ENCODE data around the gene ABCD3. TPM values are rescaled to one million over a fixed set of nuclear protein-coding genes. Genes with fewer than 3 reads are reported as not detected.
A peak's percentile ranks its signal among the peaks of the same experiment; 100 is the strongest.
"Not testable (repeated sequence)": the region's sequence is repeated elsewhere in the genome, so short reads cannot be mapped to it uniquely, and the experiment has no call there.

ABCD3 gene
- total and polyA plus RNA-seq, 8 donors: 42.7 to 66.1 (median 49.3) TPM

DNA sequence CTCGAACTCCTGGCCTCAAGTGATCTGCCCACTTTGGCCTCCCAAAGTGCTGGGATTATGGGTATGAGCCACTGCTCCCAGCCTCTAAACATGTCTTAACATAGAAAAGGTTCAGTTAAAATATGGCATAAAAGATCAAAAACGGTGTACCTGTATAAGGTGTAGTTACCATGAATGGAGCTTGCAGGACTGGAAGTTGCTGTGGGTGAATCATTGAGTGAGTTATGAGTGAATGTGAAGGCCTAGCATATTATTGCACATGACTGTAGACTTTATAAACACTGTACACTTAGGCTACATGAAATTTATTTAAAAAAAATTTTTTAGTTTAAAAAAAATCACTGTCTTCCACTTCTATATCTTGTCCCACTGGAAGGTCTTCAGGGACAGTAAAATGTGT lies 15.7 kb downstream of the ABCD3 start:
- TF ChIP-seq, protein P1, sequence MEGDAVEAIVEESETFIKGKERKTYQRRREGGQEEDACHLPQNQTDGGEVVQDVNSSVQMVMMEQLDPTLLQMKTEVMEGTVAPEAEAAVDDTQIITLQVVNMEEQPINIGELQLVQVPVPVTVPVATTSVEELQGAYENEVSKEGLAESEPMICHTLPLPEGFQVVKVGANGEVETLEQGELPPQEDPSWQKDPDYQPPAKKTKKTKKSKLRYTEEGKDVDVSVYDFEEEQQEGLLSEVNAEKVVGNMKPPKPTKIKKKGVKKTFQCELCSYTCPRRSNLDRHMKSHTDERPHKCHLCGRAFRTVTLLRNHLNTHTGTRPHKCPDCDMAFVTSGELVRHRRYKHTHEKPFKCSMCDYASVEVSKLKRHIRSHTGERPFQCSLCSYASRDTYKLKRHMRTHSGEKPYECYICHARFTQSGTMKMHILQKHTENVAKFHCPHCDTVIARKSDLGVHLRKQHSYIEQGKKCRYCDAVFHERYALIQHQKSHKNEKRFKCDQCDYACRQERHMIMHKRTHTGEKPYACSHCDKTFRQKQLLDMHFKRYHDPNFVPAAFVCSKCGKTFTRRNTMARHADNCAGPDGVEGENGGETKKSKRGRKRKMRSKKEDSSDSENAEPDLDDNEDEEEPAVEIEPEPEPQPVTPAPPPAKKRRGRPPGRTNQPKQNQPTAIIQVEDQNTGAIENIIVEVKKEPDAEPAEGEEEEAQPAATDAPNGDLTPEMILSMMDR (IDR thresholded peaks at IDR 0.05): no peak
- Histone ChIP-seq H3K27me3 (no peaks in the 10 kb centered on the region), H3K4me3 (no peak overlapping the region), H3K4me1 (peaks cover 0 to 3% of the 10 kb centered on the region in 2 donors), H3K36me3 (no peaks in the 10 kb centered on the region), H3K9me3 (peaks cover 0 to 4% of the 10 kb centered on the region in 2 donors), H3K27ac (no peak overlapping the region)
- DNase-seq: no peak
- ATAC-seq: no peak
- intact Hi-C loops (cut with DNase I): no loop called here

DNA sequence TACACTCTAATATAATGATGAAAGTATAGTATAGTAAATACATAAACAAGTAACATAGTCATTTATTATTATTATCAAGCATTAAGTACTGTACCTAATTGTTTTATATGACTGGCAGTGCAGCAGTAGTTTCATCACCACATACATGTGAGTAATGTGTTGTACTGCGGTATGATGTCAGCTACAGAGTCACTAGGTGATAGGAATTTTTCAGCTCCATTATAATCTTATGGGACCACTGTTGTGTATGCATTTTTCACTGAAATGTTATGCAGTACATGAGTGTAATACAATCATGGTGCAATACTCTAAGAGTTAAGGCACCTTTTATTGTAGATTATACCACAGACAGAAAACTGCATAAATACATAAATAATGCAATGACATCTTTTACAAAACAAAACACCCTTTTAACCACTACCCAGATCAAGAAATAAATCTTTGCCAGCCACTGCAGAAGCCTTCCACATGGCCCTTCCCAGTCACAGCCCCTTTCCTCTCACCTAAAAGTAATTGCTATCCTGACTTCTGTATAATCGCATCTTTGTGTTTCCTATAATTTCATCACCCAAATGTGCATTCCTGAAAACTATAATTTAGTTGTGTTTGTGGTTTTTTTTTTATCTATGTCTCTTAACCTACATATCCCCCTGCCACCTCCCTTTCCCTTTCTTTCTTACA lies 16.3 kb downstream of the ABCD3 start:
- no peak overlapping the region for H3K4me3 ChIP-seq
- intact Hi-C loops (cut with DNase I): no loop called here
- no peaks in the 10 kb centered on the region for H3K4me1 ChIP-seq
- H3K9me3 ChIP-seq: peaks cover 0 to 4% of the 10 kb centered on the region in 2 donors
- H3K27ac ChIP-seq: no peak overlapping the region
- DNase-seq: no peak
- no peak for ATAC-seq
- TF ChIP-seq, protein P1 (IDR thresholded peaks at IDR 0.05): no peak
- H3K36me3 ChIP-seq: no peaks in the 10 kb centered on the region
- H3K27me3 ChIP-seq: no peaks in the 10 kb centered on the region

DNA sequence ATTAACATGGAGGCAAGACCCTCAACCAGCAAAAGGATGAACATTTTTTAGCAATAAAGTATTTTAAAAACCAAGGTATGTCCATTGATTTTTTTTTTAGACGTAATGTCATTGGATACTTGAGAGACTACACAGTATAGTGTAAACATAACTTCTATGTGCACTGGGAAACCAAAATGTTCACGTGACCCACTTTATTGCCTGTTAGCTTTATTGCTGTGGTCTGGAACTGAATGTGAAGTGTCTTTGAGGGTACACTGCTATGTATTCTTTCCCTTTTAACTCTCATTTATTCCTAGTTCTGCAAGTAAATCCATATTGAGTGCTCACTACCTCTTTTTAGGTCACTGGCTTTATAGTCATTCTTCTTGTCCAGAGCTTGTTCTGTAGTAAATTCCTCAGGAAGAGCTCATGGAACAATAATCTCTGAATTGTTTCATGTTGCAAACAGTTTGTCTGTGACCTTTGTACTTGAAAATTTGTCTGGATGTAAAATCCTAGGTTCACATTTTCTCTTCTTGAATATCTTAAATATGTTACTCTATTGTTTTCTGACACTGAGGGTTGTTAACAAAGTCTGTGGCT lies 20.6 kb downstream of the ABCD3 start:
- intact Hi-C loops (cut with DNase I): no loop called here
- Histone ChIP-seq H3K27me3 (no peaks in the 10 kb centered on the region), H3K4me3 (no peak overlapping the region), H3K9me3 (peaks cover 0 to 15% of the 10 kb centered on the region in 2 donors), H3K36me3 (no peaks in the 10 kb centered on the region), H3K4me1 (no peaks in the 10 kb centered on the region), H3K27ac (no peak overlapping the region)
- ATAC-seq: peak; percentile 56
- TF ChIP-seq, protein P1 (IDR thresholded peaks at IDR 0.05): no peak
- no peak for DNase-seq

DNA sequence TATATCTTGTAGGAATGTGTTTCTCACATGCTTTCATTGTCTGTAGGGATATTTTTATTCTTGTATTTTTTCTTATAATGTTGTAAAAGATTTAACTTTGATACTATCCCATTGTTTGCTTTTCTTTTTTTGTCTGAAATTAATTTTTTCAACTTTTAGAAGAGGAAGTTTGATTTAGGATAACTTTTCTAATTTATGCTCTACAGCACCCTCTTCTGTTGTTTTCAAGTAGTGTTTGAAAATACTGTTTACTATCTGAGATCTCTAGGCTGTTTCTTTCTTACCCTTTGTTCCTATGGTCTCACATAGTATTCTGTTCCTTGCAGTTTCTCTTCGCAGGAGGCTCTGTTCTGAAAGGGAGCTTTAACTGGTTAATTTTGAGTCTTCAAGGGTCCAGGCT lies 21.9 kb downstream of the ABCD3 start:
- Histone ChIP-seq H3K9me3 (peaks cover 0 to 27% of the 10 kb centered on the region in 2 donors), H3K27me3 (no peaks in the 10 kb centered on the region), H3K27ac (no peak overlapping the region), H3K4me1 (no peaks in the 10 kb centered on the region), H3K36me3 (no peaks in the 10 kb centered on the region), H3K4me3 (no peak overlapping the region)
- DNase-seq: no peak
- intact Hi-C loops (cut with DNase I): no loop called here
- TF ChIP-seq, protein P1 (IDR thresholded peaks at IDR 0.05): no peak
- ATAC-seq: no peak

DNA sequence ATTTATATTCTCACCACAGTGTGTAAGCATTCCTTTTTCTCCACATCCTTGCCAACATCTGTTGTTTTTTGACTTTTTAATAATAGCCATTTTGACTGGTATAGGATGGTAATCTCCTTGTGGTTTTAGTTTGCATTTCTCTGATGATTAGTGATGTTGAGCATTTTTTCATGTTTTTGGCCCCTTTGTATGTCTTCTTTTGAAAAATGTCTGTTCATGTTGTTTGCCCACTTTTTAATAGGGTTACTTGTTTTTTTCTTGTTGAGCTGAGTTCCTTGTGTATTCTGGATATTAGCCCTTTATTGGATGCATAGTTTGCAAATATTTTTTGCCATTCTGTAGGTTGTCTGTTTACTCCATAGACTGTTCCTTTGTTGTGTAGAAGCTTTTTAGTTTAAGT lies 24.9 kb downstream of the ABCD3 start:
- ATAC-seq; H3K4me3 ChIP-seq; intact Hi-C loops (cut with DNase I); H3K36me3 ChIP-seq; DNase-seq; H3K4me1 ChIP-seq; H3K27ac ChIP-seq; H3K27me3 ChIP-seq: not testable (repeated sequence)
- H3K9me3 ChIP-seq: peaks cover 0 to 47% of the 10 kb centered on the region in 2 donors

DNA sequence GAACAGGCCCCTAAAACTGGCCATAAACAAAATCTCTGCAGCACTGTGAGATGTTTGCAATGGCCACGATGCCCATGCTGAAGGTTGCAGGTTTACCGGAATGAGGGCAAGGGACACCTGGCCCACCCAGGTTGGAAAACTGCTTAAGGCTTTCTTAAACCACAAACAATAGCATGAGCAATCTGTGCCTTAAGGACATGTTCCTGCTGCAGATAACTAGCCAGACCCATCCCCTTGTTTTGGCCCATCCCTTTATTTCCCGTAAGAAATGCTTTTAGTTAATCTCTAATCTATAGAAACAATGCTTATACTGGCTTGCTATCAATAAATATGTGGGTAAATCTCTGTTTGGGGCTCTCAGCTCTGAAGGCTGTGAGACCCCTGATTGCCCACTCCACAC lies 26.6 kb downstream of the ABCD3 start:
- H3K27me3 ChIP-seq; ATAC-seq; H3K4me3 ChIP-seq; H3K27ac ChIP-seq; intact Hi-C loops (cut with DNase I); DNase-seq; H3K4me1 ChIP-seq: not testable (repeated sequence)
- Histone ChIP-seq H3K9me3 (peaks cover 4 to 64% of the 10 kb centered on the region in 2 donors), H3K36me3 (peaks cover 0 to 10% of the 10 kb centered on the region in 2 donors)

DNA sequence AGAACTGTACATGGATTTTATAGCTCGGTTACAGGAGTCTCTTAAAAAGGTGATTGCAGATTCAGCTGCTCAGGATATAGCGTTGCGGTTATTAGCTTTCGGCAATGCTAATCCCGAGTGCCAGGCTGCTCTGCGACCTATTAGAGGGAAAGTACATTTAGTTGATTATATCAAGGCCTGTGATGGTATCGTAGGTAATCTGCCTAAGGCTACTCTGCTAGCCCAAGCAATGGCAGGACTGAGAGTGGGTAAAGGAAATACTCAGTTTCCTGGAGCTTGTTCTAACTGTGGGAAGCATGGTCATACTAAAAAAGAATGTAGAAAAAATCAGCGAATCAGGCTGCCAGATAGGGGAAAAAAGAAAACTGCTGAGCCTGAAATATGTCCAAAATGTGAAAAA lies 27.5 kb downstream of the ABCD3 start:
- H3K4me1 ChIP-seq; H3K27me3 ChIP-seq; ATAC-seq; intact Hi-C loops (cut with DNase I); H3K4me3 ChIP-seq; H3K27ac ChIP-seq; DNase-seq: not testable (repeated sequence)
- H3K36me3 ChIP-seq: peaks cover 0 to 19% of the 10 kb centered on the region in 2 donors
- H3K9me3 ChIP-seq: peaks cover 13 to 73% of the 10 kb centered on the region in 2 donors

DNA sequence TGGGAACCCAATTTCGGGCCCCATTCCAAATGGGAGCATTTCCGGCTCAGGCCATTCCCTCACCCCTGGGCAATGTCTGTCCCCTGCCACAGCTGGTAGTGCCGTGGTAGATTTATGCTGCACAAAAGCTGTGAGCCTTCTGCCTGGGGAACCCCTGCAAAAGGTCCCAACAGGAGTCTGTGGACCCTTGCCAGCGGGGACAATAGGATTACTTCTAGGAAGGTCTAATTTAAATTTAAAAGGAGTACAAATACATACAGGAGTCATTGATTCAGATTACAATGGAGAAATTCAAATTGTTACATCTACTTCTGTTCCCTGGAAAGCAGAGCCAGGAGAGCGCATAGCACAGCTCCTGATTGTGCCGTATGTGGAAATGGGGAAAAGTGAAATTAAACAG lies 28.0 kb downstream of the ABCD3 start:
- H3K4me1 ChIP-seq; ATAC-seq; H3K27me3 ChIP-seq; intact Hi-C loops (cut with DNase I); H3K27ac ChIP-seq; DNase-seq; H3K4me3 ChIP-seq: not testable (repeated sequence)
- peaks cover 13 to 78% of the 10 kb centered on the region in 2 donors for H3K9me3 ChIP-seq
- peaks cover 0 to 24% of the 10 kb centered on the region in 2 donors for H3K36me3 ChIP-seq

DNA sequence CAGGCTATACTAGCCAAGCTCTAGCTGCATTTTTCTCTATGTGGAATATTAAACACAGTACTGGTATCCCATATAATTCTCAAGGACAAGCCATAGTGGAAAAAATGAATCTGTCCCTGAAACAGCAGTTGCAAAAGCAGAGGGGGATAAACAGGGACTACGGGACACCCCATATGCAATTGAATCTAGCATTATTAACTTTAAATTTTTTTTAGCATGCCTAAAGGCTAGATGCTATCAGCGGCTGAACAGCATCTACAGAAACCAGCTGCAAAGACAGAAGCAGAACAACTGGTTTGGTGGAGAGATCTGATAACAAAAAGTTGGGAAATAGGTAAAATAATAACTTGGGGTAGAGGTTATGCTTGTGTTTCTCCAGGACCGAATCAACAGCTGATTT lies 30.6 kb downstream of the ABCD3 start:
- Histone ChIP-seq H3K36me3 (peaks cover 0 to 41% of the 10 kb centered on the region in 2 donors), H3K9me3 (peaks cover 13 to 79% of the 10 kb centered on the region in 2 donors)
- H3K4me3 ChIP-seq; DNase-seq; H3K4me1 ChIP-seq; H3K27me3 ChIP-seq; ATAC-seq; H3K27ac ChIP-seq; intact Hi-C loops (cut with DNase I): not testable (repeated sequence)
